ENCODE measurements around the gene NBEA. TPM values are rescaled to one million over a fixed set of nuclear protein-coding genes. Genes with fewer than 3 reads are reported as not detected.

NBEA gene
- total RNA-seq, 3 donors from 2014 or later = 3.5 to 27.2 (median 5.2) TPM

DNA sequence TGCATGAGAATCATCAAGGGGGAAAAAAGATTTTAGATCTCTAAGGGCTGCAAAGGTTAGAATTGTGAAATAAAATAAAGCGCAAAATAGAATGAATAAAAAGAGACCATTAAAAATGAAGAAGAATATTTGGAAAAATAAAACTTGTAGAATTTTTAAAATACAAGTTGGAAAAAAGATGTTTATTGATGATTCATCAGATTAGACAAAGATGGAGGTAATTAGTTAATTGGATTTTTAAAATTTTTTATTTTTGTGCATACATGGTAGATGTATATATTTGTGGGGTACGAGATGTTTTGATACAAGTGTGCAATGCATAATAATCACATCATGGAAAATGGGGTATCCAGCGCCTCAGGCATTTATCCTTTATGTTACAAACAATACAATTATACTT, 391.1 kb downstream of the NBEA start:
- intact Hi-C loops (cut with DNase I, micrococcal nuclease) = no loop called here
- DNase-seq = no peak

DNA sequence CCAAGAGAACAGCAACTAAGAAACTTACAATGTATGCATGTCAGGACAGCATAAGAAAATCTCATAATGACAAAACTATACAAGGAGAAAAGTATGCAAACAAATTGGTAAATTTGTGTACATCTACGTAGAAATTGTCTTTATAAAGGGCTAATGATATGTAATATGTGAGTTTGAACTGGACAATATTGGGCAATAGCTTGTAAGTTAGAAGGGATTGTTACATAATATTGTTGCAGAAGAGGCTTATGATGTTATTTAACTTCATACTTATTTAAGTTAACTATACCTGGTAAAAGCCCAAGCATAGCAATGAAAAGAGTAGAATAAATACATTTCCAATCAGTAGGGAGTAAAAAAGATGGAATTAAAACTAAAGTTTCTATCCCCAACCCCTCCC, 400.4 kb downstream of the NBEA start:
- DNase-seq (no peak), ATAC-seq (no peak)
- TF ChIP-seq, protein P1, sequence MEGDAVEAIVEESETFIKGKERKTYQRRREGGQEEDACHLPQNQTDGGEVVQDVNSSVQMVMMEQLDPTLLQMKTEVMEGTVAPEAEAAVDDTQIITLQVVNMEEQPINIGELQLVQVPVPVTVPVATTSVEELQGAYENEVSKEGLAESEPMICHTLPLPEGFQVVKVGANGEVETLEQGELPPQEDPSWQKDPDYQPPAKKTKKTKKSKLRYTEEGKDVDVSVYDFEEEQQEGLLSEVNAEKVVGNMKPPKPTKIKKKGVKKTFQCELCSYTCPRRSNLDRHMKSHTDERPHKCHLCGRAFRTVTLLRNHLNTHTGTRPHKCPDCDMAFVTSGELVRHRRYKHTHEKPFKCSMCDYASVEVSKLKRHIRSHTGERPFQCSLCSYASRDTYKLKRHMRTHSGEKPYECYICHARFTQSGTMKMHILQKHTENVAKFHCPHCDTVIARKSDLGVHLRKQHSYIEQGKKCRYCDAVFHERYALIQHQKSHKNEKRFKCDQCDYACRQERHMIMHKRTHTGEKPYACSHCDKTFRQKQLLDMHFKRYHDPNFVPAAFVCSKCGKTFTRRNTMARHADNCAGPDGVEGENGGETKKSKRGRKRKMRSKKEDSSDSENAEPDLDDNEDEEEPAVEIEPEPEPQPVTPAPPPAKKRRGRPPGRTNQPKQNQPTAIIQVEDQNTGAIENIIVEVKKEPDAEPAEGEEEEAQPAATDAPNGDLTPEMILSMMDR (IDR thresholded peaks at IDR 0.05) = no peak
- Histone ChIP-seq H3K4me3 (no peak overlapping the region), H3K9me3 (no peaks in the 10 kb centered on the region), H3K4me1 (ENCODE audit: low read depth) (no peaks in the 10 kb centered on the region), H3K36me3 (ENCODE audit: low read depth) (no peaks in the 10 kb centered on the region)
- intact Hi-C loops (cut with DNase I, micrococcal nuclease) = no loop called here

More for the DNA sequence above, 391.1 kb downstream of the NBEA start:
- TF ChIP-seq, protein P1 (IDR thresholded peaks at IDR 0.05) = no peak
- no peak overlapping the region for H3K4me3 ChIP-seq
- H3K4me1 ChIP-seq (ENCODE audit: low read depth) = no peaks in the 10 kb centered on the region
- no peaks in the 10 kb centered on the region for H3K36me3 ChIP-seq (ENCODE audit: low read depth)
- ATAC-seq = no peak
- no peaks in the 10 kb centered on the region for H3K9me3 ChIP-seq

DNA sequence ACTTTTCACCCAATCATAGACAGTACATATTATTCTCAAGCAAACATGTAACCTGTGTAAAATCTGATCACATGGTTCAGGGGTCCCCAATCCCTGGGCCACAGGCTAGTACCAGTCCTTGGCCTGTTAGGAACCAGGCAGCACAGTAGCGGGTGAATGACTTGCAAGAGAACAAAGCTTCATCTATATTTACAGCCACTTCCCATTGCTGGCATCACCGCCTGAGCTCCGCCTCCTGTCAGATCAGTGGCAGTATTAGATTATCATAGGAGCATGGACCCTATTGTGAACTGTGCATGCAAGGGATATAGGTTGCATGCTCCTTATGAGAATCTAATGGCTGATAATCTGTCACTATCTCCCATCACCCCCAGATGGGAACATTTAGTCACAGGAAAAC, 401.3 kb downstream of the NBEA start:
- TF ChIP-seq, protein P1 (IDR thresholded peaks at IDR 0.05) = no peak
- no peak for ATAC-seq
- Histone ChIP-seq H3K9me3 (no peaks in the 10 kb centered on the region), H3K36me3 (ENCODE audit: low read depth) (no peaks in the 10 kb centered on the region), H3K4me3 (no peak overlapping the region), H3K4me1 (ENCODE audit: low read depth) (no peaks in the 10 kb centered on the region)
- DNase-seq = no peak
- intact Hi-C loops (cut with DNase I, micrococcal nuclease) = no loop called here

DNA sequence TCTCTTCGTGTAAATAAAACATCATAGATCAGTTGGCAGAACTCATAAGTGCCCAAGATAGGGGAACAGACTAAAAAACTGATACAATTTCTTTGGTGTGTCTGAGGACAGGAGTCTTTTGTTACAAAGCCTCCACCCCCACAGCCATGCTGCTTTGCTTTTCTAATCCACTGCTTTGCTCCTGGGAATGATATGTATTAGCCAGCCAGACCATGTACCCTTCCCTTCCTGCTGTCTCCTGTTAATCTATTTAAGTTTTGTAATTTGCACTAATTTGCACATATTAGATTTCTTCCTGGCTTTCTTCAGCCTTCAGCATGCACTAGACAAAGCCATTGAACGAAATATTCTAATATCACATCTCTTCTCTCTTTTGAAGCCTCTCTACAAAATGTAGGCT, 403.9 kb downstream of the NBEA start:
- ATAC-seq (no peak), DNase-seq (no peak)
- TF ChIP-seq, protein P1 (IDR thresholded peaks at IDR 0.05) = no peak
- H3K36me3 ChIP-seq (ENCODE audit: low read depth) = no peaks in the 10 kb centered on the region
- H3K4me3 ChIP-seq = no peak overlapping the region
- no peaks in the 10 kb centered on the region for H3K4me1 ChIP-seq (ENCODE audit: low read depth)
- H3K9me3 ChIP-seq = no peaks in the 10 kb centered on the region
- intact Hi-C loops (cut with DNase I, micrococcal nuclease) = no loop called here

DNA sequence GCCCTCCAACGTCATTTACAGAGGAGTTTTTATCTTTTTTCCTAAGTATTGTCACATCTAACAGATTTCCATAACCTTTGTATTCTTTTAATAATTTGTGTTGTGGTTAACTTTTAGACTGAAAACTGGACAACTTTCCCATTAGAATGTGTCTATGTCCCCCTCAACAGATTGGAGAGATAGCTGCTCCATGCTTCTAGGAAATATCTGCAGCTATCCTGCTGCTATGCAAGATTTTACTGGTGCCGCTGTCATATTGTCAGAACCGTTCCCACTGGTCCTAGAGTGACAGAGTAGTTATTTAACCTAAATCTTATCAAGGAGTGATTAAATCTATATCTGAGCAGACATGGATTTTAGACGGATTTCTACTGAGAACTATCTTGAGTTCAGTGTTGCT, 404.4 kb downstream of the NBEA start:
- intact Hi-C loops (cut with DNase I, micrococcal nuclease) = no loop called here
- Histone ChIP-seq H3K4me1 (ENCODE audit: low read depth) (no peaks in the 10 kb centered on the region), H3K9me3 (no peaks in the 10 kb centered on the region), H3K36me3 (ENCODE audit: low read depth) (no peaks in the 10 kb centered on the region), H3K4me3 (no peak overlapping the region)
- ATAC-seq (no peak), DNase-seq (no peak)
- TF ChIP-seq, protein P1 (IDR thresholded peaks at IDR 0.05) = no peak

DNA sequence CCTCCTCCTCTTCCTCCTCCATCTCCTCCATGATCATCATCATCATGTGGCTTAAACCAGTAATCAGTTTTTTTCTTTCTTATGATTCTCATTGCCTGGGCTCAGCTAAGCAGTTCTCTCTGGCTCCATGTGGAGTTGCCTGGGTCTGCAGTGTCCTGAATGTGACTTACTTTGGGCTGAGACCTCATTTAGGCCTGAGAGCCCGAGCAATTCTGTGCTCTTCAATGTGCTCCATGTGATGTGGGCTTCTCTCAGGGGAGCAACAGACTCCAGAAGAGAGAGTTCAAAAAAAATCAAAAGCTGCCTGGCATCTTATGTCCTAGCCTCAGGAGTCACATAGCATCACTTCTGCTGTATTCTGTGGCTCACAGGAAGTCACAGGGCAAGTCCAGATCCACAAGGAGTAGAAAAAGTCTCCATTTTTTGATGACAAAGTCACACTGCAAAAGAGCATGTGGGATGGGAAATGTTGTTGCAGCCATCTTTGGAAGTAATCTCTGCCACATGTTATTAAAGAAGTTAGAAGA, 405.7 kb downstream of the NBEA start:
- ATAC-seq = no peak
- Histone ChIP-seq H3K36me3 (ENCODE audit: low read depth) (no peaks in the 10 kb centered on the region), H3K4me1 (ENCODE audit: low read depth) (no peaks in the 10 kb centered on the region), H3K9me3 (no peaks in the 10 kb centered on the region), H3K4me3 (no peak overlapping the region)
- TF ChIP-seq, protein P1 (IDR thresholded peaks at IDR 0.05) = no peak
- DNase-seq = no peak
- intact Hi-C loops (cut with DNase I, micrococcal nuclease) = no loop called here
